ENCODE data around the gene OCA2.

DNA sequence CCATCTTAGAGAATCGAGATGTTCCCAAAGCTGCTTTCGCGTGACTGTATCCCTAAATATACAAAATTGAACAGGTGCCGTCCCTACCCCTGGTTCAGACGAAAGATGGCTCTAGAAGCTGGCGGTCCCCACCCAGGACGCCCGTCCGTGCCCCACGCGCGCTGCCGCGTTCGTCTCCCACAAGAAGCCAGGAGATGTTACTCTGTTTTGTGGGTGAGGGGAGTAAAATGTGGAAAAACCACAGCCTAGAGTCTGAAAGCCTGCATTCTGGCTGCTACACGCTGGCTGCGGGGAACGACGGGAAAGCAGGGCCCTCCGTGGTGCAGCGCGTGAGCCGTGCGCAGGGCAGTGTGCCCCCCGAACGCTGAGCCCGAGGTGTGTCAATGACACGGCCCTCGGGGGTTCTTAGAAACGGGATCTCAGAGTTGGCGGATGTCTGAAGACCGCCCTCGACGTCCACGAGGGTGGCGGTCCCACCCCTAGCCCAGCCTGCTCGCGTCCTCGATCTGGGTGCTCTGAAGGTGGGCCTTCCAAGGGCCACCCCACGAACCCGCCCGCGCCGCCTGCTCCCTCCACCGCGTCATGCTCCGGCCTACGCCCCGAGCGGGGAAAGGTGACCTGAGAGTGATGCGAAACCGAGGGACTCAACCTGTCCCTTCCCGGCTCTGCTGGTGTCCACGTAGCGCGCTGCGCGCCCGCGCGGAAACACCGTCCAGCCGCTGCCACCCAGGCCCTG is 95.6 kb downstream of the OCA2 start:
- no peak for TF ChIP-seq EZH2 (IDR thresholded peaks at IDR 0.05; ENCODE audit: low read length)
- TF ChIP-seq, protein P1, sequence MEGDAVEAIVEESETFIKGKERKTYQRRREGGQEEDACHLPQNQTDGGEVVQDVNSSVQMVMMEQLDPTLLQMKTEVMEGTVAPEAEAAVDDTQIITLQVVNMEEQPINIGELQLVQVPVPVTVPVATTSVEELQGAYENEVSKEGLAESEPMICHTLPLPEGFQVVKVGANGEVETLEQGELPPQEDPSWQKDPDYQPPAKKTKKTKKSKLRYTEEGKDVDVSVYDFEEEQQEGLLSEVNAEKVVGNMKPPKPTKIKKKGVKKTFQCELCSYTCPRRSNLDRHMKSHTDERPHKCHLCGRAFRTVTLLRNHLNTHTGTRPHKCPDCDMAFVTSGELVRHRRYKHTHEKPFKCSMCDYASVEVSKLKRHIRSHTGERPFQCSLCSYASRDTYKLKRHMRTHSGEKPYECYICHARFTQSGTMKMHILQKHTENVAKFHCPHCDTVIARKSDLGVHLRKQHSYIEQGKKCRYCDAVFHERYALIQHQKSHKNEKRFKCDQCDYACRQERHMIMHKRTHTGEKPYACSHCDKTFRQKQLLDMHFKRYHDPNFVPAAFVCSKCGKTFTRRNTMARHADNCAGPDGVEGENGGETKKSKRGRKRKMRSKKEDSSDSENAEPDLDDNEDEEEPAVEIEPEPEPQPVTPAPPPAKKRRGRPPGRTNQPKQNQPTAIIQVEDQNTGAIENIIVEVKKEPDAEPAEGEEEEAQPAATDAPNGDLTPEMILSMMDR (optimal IDR thresholded peaks at IDR 0.05 in 1 of 3, IDR thresholded peaks at IDR 0.05 in 1 of 3, conservative IDR thresholded peaks at IDR 0.05 in 1 of 3; ENCODE audit: extremely low read depth in 1 of 3, insufficient read depth in 2 of 3, low read length in 3 of 3) = no peak
